Dedifferentiated amniotic fluid mesenchymal stem cell (primary cell): ENCODE data around the gene THAP10.
"Not testable (repeated sequence)": the region's sequence is repeated elsewhere in the genome, so short reads cannot be mapped to it uniquely, and the experiment has no call there.

Experiments used
- DNase-seq: peaks from one replicate; pipeline ENCODE4 v3.0.0-alpha.2; 2016; ENCODE audit errors: extremely low spot score

Gene THAP10

GRCh38 chr15:70876683-70877082 is 15.6 kb downstream of the THAP10 start:
- DNase-seq, result no peak

- no peak for DNase-seq
Observed at GRCh38 chr15:70876011-70876410, 16.2 kb downstream of the THAP10 start.

- DNase-seq, result peak; percentile 75
Observed at GRCh38 chr15:70875001-70875782, 17.0 kb downstream of the THAP10 start.

- DNase-seq, result no peak
Observed at GRCh38 chr15:70873232-70874054, 18.8 kb downstream of the THAP10 start.

DNA sequence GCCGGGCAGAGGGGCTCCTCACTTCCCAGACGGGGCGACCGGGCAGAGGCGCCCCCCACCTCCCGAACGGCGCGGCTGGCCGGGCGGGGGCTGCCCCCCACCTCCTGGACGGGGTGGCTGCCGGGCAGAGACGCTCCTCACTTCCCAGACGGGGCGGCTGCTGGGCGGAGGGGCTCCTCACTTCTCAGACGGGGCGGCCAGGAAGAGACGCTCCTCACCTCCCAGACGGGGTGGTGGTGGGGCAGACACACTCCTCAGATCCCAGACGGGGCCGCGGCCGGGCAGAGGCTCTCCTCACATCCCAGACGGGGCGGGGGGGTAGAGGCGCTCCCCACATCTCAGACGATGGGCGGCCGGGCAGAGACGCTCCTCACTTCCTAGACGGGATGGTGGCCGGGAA is 20.7 kb downstream of the THAP10 start:
- DNase-seq, result not testable (repeated sequence)

- DNase-seq, result peak; percentile 63
Observed at GRCh38 chr15:70870051-70870450, 22.2 kb downstream of the THAP10 start.

- no peak for DNase-seq
Observed at GRCh38 chr15:70869346-70869745, 22.9 kb downstream of the THAP10 start.

GRCh38 chr15:70867911-70868467 is 24.2 kb downstream of the THAP10 start:
- peak; percentile 42 for DNase-seq

DNA sequence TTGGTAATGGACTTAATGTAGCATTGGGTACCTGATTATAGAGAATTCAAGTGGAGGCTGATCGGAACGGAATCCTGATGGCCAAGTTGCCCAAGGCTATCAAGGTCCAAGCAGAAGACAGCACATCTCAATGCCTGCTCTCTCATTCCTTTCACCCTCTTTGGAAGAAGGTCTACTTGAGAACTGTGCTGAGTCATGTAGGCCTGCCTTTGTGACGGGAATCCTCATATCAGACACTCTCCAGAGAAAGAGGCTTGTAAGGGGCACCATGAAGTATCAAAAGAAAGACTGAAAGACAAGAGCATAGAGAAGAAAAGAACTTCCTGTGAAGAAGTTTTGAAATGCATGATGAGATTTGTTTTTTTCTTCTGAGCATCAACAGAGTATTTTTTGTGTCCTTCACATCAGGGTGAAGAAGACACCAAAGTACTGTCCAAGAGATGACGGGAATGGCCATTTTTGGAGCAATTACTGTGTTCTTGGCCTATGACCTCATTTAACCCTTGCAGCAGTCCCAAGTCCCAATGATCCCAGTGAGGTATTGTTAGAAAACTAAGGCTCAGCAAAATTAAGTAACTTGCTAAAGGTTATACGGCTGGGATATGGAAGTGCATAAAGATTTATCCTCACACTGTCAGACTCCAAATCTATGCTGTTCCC is 25.1 kb downstream of the THAP10 start:
- no peak for DNase-seq

DNA sequence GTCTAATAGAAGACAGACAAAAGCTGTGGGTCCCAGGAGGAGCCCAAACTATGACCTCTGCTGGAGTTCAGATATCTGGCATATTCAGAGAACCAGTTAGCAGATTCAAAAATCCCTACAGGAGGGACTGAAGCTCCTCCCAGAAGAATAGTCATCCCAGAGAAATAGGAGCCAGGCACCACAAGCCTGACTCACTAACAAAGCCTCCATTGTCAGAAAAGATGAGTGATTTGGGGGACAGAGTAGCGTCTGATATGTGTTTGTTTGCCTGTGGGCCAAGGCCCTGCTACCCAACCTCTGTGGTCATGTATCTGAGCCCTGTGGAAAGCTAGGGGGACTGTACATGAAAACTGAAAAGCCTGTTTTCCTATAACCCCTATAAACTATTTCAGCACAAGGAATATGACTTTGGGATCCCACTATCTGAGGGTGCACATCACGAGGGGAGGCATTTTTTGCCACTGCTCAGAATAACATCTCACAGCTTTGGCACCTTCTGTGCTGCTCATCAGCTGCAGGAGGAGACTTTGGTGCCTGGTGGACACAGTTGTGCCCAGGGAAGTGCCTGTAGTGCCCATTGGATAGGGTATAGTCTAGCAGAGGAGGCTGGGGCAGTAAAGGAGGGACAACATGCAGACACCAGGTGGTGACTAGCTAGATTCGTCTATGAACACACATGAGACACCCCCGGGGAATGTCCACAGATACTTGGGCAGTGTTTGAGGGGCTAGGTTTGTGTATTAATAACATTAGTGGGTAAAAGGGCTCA is 28.6 kb downstream of the THAP10 start:
- peak; percentile 69 for DNase-seq

DNA sequence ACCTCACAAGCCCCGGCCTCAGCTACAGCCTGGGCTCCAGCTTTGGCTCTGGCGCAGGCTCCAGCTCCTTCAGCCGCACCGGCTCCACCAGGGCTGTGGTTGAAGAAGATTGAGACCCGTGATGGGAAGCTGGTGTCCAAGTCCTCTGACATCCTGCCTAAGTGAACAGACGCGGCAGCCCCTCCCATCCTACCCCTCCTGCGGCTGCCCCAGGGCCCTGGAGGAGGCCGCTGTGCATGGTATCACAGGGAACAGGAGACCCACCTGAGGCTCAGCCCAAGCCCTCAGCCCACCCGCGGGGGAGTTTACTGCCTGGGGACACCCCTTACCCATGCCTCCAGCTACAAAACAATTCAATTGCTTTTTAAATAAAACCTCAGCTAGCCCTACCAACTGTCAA is 32.2 kb downstream of the THAP10 start:
- no peak for DNase-seq

DNA sequence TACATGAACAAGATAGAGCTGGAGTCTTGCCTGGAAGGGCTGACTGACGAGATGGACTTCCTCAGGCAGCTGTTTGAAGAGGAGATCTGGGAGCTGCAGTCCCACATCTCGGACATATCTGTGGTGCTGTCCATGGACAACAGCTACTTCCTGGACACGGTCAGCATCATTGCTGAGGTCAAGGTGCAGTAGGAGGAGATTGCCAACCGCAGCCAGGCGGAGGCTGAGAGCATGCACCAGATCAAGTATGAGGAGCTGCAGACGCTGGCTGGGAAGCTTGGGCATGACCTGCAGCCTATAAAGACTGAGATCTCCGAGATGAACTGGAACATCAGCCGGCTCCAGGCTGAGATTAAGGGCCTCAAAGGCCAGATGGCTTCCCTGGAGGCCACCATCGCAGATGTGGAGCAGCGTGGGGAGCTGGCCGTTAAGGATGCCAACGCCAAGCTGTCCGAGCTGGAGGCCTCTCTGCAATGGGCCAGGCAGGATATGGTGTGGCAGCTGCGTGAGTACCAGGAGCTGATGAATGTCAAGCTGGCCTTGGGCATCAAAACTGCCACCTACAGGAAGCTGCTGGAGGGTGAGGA is 32.8 kb downstream of the THAP10 start:
- no peak for DNase-seq

DNA sequence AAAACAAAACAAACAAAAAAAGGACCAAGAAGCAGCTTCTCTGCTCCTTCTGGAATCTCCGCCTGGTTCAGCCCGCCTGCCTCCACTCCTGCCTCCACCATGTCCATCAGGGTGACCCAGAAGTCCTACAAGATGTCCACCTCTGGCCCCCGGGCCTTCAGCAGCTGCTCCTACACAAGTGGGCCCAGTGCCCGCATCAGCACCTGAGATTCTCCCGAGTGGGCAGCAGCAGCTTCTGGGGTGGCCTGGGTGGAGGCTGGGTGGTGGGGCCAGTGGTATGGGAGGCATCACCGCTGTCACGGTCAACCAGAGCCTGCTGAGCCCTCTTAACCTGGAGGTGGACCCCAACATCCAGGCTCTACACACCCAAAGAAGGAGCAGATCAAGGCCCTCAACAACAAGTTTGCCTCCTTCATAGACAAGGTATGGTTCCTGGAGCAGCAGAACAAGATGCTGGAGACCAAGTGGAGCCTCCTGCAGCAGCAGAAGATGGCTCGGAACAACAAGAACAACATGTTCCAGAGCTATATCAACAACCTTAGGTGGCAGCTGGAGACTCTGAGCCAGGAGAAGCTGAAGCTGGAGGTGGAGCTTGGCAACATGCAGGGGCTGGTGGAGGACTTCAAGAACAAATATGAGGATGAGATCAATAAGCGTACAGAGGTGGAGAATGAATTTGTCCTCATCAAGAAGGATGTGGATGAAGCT is 33.5 kb downstream of the THAP10 start:
- DNase-seq, result not testable (repeated sequence)

DNA sequence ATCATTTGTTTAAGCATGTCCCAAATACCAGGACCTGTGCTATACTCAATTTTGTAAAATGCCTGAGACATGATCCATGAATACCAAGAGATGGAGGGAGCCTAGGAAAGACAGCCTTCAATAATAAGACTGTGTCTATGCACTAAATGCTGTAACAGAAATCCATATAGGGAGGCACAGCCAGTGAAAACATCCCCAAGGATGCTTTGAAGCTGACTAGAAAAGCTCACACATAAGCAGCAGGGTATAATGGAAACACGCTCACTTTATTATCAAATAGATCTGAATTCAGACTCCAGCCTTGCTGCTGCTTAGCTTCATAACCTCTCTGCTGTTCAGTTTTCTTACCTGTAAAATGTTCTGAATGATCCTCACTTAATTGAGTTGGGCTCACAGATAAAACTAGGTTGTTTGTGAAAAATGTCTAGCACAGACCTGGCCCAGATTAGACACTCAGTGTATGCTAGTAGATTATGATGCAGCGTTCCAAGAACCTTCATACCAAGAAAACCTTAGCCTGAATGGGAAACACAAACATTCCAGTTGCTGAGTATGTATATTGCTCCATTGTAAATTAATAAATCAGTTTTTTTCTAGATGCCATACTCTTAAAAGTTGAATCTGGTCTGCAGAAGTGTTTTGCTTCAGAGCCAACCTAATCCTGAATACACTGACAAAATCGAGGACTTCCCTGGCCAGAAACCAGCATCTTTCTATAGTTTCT is 34.5 kb downstream of the THAP10 start:
- DNase-seq, result no peak

DNA sequence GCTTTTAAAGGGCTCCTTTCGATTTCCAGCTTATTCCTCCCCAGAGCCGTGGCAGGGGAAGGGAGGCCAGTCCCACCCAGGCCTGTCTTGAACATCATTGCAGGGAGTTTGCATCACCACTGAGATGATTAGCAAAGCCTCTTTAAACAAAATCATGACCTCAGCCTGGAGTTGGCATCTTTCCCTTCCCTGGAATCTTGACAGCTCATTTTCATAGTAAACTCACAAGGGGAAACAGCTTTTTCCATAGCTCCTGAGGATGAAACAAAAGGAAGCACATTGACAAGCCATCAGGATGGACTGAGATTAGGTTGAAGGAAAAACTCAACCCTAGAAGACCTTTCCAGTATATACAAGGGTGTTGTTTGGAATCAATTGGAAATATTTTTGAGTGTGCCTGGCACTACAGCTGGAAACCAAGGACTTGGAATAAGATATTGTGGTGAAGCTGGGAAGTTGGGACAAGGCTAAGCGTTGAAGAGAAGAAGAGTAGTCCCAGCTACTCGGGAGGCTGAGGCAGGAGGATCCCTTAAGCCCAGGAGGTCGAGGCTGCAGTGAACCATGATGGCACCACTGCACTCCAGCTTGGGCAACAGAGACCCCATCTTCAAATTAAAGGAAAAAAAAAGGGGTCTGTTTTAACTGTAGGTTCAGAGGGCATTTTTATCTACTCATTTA is 35.2 kb downstream of the THAP10 start:
- DNase-seq, result peak; percentile 100

DNA sequence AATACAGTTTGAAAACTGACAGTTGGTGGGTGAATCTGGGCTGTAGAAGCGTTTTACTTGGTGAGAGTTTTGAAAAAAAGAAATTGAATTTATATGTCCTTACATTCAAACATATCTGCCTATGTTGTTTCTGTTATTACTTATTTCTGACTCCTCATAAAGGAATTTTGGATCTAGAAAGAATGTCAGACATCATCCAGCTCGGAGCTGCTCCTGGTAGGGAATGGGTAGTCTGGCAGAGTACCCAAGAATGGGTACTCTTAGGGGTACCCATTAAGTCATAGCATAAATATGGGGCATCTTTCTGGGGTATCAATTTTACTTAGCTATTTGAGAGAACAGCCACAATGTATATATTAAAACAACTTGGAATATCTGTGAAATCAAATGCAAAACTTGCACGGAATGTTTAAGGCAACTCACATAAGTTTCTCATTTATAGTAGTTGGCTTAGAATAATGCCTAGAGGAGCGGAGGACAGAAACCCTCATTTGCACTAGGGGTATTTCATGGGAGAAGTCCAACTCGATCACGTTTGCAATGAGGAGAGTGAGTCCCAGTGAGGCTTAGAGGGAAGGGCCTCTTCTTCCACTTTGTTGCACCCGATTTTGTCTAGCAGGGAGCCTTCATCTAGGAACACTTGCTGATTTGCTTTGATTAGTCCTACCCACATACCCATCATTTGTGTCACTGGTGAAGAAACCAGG is 35.9 kb downstream of the THAP10 start:
- peak; percentile 70 for DNase-seq

DNA sequence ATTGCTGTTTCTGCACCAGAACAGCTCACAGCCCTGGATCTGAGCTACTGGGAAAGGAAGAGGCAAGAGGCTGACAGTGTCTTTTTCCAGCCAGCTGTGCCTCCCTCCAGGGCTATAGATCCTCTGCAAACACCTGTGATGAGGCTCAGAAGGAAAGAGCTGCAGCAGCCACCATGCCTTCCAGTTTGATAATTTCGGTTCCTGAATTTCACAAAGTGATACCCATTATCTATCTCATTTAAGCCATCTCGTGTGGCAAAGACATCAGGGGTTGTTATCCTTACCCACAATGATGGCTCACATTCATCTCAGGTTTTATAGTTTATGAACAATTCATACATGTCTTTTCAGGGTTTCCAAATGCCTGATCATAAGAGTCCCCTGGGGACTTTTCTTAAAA is 36.5 kb downstream of the THAP10 start:
- no peak for DNase-seq

DNA sequence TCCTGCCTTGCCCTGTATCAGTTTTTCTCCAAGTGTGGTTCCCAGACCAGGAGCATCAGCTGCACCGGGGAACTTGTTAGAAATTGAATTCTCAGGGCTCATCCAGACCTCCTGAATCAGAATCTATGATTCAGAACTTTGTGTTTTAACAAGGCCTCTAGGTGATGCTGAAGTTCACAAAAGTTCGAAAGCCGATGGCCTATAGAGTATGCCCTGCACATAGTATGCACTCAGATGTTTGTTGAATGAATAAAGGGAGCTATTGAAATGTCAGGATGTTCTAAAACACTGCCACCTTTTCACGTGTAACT is 37.6 kb downstream of the THAP10 start:
- DNase-seq, result no peak
